Jurkat, Clone E6-1 (cell line): ENCODE results near the gene QPRT. TPM values are rescaled to one million over a fixed set of nuclear protein-coding genes. Genes with fewer than 3 reads are reported as not detected.
"Not testable (repeated sequence)": the region's sequence is repeated elsewhere in the genome, so short reads cannot be mapped to it uniquely, and the experiment has no call there.

Source experiments
- DNase-seq: peaks from one replicate; pipeline ENCODE4 v3.0.0-alpha.2; 2011; ENCODE audit warnings: low read depth, low spot score
- H3K4me3 ChIP-seq: 2 replicates; pipeline ENCODE4 v1.5.1; 2011; ENCODE audit warnings: mild to moderate bottlenecking, low read length, control low read depth, moderate library complexity
- polyA plus RNA-seq: library from polyadenylated mRNA; unstranded; fragments of >200 nt; gene quantifications from one replicate; pipeline ENCODE4 v1.2.1, GENCODE V29; 2012; ENCODE audit warnings: missing spikeins; ENCODE audit not compliant: insufficient read length, insufficient read depth

Gene QPRT
- polyA plus RNA-seq: 39.9 TPM

- no peak for DNase-seq
- H3K4me3 ChIP-seq: peak within 1 kb of the TSS; percentile 63
These were observed at the start of gene QPRT for GRCh38 chr16:29678691-29679267. Gene QPRT (plus strand): TSS chr16:29679180. CDS start chr16:29679198, 18 bp downstream.

GRCh38 chr16:29629318-29629717, 49.7 kb upstream of the QPRT start:
- not testable (repeated sequence) for DNase-seq, H3K4me3 ChIP-seq

GRCh38 chr16:29631658-29632057, 47.3 kb upstream of the QPRT start:
- DNase-seq, H3K4me3 ChIP-seq: not testable (repeated sequence)

- not testable (repeated sequence) for DNase-seq, H3K4me3 ChIP-seq
These were observed 43.1 kb upstream of the QPRT start for GRCh38 chr16:29635902-29636301.

- DNase-seq, H3K4me3 ChIP-seq: not testable (repeated sequence)
These were observed 42.6 kb upstream of the QPRT start for GRCh38 chr16:29636368-29636767.

- H3K4me3 ChIP-seq, DNase-seq: not testable (repeated sequence)
These were observed 40.2 kb upstream of the QPRT start for GRCh38 chr16:29638751-29639150.

- no peak overlapping the region for H3K4me3 ChIP-seq
- peak; percentile 37 for DNase-seq
These were observed 37.4 kb upstream of the QPRT start for GRCh38 chr16:29641561-29641960.

GRCh38 chr16:29643596-29643995, 35.4 kb upstream of the QPRT start:
- no peak overlapping the region for H3K4me3 ChIP-seq
- DNase-seq: no peak

GRCh38 chr16:29644338-29644857, 34.6 kb upstream of the QPRT start:
- no peak overlapping the region for H3K4me3 ChIP-seq
- no peak for DNase-seq

- no peak overlapping the region for H3K4me3 ChIP-seq
- no peak for DNase-seq
These were observed 33.8 kb upstream of the QPRT start for GRCh38 chr16:29644973-29645693.

- no peak overlapping the region for H3K4me3 ChIP-seq
These were observed 33.2 kb upstream of the QPRT start for GRCh38 chr16:29645694-29646187.

GRCh38 chr16:29646947-29647346, 32.0 kb upstream of the QPRT start:
- no peak overlapping the region for H3K4me3 ChIP-seq
- DNase-seq: no peak

More at GRCh38 chr16:29645694-29646187, 33.2 kb upstream of the QPRT start:
- DNase-seq: peak; percentile 56

- no peak overlapping the region for H3K4me3 ChIP-seq
- DNase-seq: no peak
These were observed 29.1 kb upstream of the QPRT start for GRCh38 chr16:29649588-29650494.

GRCh38 chr16:29650771-29651170, 28.2 kb upstream of the QPRT start:
- no peak overlapping the region for H3K4me3 ChIP-seq
- DNase-seq: no peak

GRCh38 chr16:29651774-29652349, 27.1 kb upstream of the QPRT start:
- no peak overlapping the region for H3K4me3 ChIP-seq
- no peak for DNase-seq

- no peak for DNase-seq
- H3K4me3 ChIP-seq: no peak overlapping the region
These were observed 25.5 kb upstream of the QPRT start for GRCh38 chr16:29653471-29653870.

- not testable (repeated sequence) for H3K4me3 ChIP-seq, DNase-seq
These were observed 25.1 kb upstream of the QPRT start for GRCh38 chr16:29653890-29654289.

- H3K4me3 ChIP-seq: no peak overlapping the region
- DNase-seq: no peak
These were observed 22.1 kb upstream of the QPRT start for GRCh38 chr16:29656688-29657523.
